NCI-H2196 treated with DMSO at 0.1 percent for 48 hours (cell line): ENCODE measurements around the gene CEACAM3.
"Not testable (repeated sequence)": the region's sequence is repeated elsewhere in the genome, so short reads cannot be mapped to it uniquely, and the experiment has no call there.

Source experiments
- DNase-seq: peaks from one replicate; lab custom pipeline; 2025; ENCODE audit not compliant: unreplicated experiment; lab: John Stamatoyannopoulos, UW

Gene CEACAM3

DNA sequence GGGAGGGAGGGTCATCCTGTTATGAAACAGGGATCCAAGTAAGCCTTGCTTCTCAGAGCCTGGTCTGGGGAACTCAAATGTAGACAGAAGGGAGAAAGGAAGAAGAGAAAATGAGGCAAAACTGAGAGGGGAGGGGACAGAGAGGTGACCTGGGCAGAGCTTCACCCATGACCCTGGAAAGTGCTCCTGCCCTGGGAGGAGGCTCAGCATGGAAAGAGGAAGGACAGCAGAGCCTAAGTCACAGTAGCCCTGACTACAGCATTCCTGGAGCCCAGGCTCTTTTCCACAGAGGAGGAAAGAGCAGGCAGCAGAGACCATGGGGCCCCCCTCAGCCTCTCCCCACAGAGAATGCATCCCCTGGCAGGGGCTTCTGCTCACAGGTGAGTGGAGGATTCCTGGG, at the start of gene CEACAM3:
Gene CEACAM3, plus strand, starts transcription at position 226 of the 400 bp plus-strand sequence. Its CDS starts 91 bp downstream, at position 317.
- DNase-seq, result no peak

DNA sequence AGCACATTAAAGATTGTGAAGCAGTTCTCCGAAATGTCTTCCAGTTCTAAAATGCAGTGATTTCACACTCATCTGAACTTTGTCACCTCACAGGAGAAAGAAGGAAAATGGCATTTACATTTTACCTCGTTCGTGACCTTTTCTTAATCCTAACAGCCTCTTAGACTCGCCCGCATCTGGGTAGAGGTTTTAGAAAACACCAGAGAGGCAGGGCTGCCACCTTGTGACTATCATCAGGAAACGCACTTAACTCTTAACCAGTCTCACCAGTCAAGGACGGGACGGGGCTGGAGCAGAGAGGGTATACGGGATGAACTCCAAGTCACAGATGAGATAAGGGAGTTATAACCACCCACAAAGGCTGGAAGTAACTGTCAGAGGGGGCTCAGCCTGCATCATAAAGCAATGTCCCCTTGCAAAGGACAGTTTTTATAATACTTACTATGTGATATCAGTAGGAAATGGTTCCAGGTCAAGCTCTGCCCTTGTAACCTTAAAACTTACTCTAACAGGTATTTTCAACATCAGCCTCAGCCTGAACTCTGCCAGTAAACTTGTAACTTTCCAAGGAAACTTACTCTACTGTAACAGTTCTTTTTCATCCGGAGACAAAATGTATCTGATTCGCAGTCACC, 49.7 kb upstream of the CEACAM3 start:
- DNase-seq, result peak; percentile 62

DNA sequence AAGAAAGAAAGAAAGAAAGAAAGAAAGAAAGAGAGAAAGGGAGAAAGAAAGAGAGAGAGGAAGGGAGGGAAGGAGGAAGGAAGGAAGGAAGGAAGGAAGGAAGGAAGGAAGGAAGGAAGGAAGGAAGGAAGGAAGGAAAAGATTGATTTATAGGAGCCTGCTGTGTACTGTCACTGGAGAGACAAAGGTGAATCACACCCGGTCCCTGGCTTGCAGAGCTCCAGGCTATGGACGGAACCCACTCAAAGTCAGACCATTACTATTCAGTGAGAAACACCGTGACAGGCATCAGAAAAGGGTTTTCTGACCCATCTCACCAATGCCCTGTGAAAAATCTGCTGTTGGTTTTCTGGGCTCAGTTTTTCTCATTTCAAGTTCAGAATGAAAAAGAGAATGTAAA, 48.4 kb upstream of the CEACAM3 start:
- DNase-seq, result no peak

DNA sequence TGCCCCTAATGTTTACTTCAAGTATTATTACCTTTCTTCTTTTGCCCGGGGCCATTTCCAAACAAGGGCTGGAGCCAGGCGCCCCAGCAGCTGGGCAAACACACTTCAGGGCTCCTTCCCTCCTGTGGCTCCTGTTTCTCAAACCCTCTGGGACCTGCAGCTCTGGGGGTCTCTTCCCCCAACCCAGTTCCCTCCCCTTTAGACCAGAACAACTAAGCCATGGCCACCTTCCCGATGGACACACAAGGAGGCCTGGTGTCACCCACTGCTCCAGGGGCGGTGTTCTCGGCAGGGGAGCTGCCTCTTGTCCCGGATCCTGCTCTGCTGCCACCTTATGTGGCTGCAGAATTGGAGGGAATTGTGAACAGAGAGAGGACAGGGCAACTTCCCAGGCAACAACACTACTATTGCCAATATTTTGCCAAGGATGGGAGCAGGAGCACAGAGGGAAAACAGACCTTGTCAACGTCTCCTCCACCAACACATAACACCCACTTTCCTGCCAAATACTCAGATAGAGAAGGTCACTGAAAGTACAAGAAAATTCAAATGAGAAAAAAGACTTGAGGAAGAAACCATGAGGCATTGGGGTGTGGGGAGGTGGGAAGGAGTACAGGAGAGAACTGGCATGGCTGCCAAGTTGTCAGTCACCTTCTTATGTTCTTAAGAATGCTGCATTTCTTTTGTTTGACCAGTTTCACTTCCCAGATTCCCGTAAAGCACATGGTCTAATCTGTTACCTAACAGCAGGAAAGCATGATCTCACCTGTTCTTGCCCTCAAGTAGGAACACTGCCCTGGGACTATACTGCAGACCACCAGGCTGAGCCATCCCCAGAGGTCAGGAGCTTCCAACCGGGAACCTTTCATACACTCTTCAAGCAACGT, 45.9 kb upstream of the CEACAM3 start:
- peak; percentile 35 for DNase-seq

DNA sequence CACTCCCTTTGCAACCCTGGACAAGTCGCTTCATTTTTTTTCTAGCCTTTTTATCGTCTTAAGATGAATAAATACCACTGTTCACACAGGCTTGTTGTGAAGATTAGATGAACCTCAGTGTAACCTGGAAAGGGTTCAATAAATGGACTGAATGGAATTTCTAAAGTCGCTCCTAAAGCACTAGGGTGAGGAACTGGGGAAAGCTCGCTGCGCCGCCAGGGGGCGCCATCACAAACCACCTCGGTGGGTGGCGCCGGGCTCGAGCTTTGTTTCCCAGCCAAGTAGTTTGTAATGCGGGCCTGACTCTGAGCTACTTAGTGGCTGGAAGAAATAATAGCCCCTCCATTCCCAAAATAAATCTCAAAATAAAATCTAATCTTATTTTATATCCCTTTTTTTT, 43.2 kb upstream of the CEACAM3 start:
- DNase-seq, result no peak

DNA sequence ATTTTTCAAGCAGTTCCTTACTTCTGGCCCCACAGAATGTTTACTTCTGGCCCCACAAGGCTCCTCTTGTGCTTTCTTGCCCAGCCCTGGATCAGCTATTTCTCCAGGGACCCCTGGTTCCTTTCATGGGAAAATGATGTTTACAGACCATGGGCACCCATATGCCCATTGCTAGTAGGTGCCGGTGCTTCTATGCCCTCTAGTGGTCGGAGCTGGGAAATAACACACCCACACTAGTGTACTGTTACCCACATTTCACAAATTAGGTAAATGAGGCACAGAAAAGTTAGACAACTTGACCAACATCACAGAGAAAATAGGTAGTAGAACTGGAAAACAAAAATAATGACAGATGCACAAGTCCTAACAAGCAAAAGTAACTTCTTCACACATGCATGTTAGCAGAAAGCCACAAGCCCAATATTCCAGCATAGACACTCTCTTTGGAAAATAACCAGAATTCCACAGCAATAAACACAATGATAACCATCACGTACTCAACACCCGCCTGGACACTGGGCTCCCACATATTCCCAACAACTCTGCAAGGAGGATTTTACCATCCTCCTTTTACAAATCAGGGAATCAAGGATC, 42.4 kb upstream of the CEACAM3 start:
- no peak for DNase-seq

DNA sequence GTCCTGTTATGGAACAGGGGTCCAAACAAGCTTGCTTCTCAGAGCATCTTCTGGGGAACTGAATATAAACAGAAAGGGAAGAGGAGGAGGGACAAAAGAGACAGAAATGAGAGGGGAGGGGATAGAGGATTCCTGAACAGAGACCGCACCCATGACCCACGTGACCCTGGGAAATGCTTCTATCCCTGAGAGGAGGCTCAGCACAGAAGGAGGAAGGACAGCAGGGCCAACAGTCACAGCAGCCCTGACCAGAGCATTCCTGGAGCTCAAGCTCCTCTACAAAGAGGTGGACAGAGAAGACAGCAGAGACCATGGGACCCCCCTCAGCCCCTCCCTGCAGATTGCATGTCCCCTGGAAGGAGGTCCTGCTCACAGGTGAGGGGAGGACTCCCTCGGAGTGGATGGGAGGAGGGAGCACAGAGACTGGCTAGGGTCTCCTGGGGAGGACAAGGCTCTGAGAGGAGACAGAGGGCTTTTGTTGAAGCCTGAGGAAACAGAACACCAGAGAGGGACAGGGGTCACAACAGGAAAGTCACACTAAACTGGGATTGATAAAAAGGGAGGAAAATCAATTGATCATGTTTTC, 41.0 kb upstream of the CEACAM3 start, which contains the start of gene CEACAM6:
Gene CEACAM6, plus strand, starts transcription at position 203 of the 586 bp plus-strand sequence. Its CDS starts 109 bp downstream, at position 312.
- DNase-seq, result no peak

DNA sequence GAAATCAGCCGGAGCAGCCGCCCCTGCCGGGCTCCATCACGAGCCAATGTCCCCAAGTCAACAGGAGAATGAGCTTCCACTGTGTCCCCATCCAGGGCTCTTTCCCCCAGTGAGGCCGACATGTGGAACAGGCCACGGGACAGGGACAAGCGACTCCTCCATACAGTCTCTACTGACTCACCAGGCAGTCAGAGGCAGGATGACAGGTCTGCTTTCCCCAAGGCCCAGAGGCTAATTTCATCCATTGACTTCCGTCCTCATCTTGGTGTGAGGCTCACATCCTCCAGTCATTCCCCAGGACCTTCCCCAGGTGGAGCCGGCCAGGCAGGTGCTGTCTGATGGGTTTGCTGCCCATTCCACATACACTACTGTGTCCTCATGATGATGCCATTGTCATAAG, 37.5 kb upstream of the CEACAM3 start:
- DNase-seq, result no peak

DNA sequence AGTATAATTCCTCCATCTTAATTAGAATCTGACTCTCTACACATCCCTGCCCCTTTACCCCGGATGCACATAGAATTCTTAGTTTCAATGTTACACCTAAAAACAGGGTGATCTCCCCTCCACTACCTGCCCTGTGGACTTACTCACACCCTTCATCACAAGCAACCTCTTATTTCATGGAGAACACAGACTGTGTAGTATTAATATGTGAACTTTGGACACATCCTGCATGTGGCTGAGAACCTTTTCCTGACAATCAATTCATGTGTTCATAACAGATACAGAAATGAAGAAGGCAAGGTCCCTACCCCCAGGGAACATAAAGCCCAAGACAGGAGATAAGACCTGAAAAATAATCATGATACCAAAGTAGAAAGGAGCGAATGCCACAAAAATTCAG, 29.3 kb upstream of the CEACAM3 start:
- DNase-seq, result no peak

DNA sequence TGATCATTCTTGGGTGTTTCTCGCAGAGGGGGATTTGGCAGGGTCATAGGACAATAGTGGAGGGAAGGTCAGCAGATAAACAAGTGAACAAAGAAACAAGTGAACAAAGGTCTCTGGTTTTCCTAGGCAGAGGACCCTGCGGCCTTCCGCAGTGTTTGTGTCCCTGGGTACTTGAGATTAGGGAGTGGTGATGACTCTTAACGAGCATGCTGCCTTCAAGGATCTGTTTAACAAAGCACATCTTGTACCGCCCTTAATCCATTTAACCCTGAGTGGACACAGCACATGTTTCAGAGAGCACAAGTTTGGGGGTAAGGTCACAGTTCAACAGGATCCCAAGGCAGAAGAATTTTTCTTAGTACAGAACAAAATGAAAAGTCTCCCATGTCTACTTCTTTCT, 28.3 kb upstream of the CEACAM3 start:
- not testable (repeated sequence) for DNase-seq

DNA sequence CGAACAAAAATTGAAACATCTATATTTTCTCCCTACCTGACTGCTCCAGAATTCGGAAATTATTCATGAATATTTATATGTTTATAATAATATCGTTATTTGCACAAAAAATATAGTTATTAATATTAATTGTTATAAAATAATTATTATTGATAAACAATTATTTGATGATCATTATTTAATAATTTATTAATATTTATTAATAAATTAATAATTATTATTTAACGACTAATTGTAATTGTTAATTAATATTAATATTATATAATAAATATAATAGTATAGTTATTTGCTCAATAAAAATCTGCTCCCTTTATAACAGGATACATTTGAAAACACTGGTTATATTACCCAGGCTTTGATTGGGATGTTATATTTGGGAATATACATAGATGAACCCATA, 26.8 kb upstream of the CEACAM3 start:
- DNase-seq, result no peak

DNA sequence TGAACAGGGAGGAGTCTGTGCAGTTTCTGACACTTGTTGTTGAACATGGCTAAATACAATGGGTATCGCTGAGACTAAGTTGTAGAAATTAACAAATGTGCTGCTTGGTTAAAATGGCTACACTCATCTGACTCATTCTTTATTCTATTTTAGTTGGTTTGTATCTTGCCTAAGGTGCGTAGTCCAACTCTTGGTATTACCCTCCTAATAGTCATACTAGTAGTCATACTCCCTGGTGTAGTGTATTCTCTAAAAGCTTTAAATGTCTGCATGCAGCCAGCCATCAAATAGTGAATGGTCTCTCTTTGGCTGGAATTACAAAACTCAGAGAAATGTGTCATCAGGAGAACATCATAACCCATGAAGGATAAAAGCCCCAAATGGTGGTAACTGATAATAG, 25.0 kb upstream of the CEACAM3 start:
- DNase-seq, result no peak

DNA sequence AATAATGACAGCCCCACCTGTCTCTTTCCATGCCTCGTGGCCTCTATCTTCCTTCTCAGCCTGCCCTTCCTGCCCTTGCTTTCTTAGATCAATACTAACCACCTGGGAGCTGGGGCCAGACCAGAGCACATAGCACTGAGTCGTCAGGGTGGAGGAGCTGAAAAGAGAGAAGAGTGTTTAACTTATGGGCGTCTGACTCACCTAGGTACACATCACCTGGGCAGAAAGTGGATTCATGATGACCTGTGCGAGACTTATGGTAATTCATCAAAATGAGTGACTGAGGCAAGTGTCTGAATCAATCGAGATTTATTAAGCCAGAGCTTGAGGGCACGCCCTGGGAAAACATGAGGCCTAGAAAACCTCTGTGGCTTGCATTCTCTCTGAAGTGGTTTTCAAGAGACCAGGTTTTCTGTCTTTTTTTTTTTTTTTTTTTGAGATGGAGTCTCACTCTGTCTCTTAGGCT, 21.8 kb upstream of the CEACAM3 start:
- DNase-seq, result peak; percentile 67

DNA sequence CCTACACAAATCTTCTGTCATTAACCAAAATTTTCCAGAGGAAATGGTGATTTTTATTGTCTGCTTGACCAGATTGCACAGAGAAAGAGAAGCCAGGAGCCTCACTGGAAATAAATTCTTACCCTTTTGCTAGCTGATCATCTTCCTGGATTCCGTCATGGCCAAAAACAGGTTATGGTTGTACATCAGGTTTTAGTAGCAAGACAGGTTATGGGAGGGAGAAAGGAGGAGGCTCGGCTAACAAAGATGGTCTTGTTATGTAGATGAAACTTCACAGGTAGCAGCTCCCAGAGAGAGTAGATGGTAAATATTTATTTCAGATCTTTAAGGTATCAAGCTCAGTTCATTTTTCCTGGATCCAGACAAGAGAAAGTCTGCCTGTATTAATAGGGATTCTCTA, 19.7 kb upstream of the CEACAM3 start:
- DNase-seq, result no peak

DNA sequence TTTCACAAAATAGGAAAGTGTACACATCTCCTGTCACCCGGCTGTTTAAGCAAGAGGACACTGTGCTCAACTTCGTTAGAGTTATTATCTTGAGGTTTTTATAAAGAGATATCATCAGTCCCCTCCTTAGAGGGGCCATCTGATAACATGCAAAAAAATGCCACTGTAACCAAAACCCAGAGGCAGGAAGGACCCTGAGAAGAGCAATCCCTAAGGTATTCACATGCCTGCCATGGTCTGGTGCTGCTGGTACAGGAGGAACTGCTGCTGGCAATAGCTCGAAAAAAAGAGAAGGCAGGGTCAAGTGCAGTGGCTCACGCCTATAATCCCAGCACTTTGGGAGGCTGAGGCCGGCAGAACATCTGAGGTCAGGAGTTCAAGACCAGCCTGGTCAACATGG, 12.8 kb upstream of the CEACAM3 start:
- DNase-seq, result no peak

DNA sequence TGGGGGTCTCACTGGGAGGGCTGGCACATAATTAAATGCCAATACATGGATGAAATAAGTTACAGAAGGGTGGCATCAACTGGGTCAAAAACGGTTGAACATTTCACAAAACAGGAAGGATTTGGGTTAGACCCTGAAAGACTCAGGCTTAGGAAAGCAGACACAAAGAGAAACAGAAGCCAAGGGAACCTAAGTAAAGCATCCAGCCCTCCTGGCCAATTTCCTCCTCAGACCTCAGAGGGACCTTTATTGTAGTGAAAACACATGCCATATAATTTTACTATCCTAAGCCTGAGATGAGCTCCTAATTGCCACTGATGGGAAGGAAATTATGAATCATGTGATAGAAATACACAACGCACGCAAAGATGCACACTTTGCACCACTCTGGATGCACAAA, 12.1 kb upstream of the CEACAM3 start:
- no peak for DNase-seq

DNA sequence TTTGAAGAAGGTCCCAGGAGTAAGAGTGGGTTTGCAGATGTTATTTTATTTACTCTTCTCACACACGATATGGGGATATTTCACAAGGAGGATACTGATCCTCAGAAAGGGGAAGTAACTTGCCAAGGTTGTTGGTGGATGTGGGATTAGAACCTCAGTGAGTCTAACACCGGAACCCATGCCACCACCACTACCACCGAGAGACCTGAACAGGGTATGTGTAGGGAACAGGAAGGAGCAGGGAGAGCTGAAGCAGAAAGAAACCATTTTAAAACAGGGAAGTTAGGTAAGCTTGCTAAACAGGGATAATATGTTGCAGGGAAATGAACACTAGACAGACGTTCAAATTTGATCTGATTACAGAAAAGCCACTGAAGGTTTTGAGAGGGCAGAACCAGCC, 11.6 kb upstream of the CEACAM3 start:
- DNase-seq, result no peak

DNA sequence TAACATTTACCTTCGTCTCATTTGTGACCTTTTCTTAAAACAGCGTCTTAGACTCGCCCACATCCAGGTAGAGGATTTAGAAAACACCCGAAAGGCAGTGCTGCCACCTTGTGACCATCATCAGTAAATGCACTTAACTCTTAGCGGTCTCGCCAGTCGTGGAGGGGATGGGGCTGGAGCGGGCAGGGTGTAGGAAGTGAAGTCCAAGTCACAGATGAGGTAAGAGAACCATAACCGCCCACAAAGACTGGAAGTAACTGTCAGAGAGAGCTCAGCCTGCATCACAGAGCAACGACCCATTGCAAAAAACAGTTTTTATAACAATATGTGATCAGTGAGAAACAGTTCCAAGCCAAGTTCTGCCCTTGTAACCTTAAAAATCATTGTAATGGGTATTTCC, 10.7 kb upstream of the CEACAM3 start:
- DNase-seq, result peak; percentile 88

DNA sequence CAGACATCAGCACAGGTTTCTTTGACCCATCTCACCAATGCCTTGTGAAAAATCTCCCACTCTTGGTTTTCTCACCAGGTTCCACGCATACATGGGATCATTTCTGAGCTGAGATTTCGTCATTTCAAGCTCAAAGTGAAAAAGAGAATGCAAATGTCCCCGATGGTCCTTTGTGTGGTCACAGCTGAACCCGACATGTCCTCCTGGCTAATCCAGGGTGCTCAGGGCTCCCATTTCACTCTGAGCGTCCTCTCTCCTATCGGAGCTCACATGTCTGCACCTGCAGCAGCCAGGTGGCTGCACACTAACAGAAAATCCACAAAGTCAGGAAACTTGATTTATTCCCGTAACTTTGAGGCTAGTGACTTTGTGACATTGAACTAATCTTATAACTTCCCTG, 9.3 kb upstream of the CEACAM3 start:
- DNase-seq, result no peak

DNA sequence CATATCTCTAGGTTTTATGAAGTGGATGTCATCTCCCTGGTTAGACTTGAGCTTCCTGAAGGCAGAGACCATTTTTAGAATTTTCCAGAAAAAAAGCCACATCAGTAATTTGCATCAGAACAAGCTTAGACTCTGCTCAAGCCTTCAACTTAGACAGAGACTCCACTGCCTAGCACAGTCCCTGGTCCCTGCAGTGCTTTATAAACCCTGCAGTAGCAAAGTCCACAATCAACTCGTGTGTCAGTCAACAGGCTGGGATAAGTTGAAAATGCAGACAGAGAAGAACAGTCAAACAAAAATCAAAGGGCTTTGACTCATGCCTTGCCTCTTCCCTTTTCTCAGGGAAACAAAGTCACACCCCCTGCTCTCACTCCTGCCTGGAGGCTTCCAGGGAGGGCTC, 7.9 kb upstream of the CEACAM3 start:
- DNase-seq, result not testable (repeated sequence)

DNA sequence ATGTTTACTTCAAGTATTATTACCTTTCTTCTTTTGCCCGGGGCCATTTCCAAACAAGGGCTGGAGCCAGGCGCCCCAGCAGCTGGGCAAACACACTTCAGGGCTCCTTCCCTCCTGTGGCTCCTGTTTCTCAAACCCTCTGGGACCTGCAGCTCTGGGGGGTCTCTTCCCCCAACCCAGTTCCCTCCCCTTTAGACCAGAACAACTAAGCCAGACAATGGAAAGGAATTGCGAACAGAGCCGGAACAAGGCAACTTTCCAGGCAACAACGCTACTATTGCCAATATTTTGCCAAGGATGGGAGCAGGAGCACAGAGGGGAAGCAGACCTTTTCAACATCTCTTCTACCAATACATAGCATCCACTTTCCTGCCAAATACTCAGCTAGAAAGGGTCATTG, 7.3 kb upstream of the CEACAM3 start:
- DNase-seq, result peak; percentile 60
